Measurements from ENCODE around the gene PSMD9. TPM values are rescaled to one million over a fixed set of nuclear protein-coding genes. Genes with fewer than 3 reads are reported as not detected.

The PSMD9 gene
- total RNA-seq, 2 experiments from 2014 or later = 89.2 to 142 TPM

DNA sequence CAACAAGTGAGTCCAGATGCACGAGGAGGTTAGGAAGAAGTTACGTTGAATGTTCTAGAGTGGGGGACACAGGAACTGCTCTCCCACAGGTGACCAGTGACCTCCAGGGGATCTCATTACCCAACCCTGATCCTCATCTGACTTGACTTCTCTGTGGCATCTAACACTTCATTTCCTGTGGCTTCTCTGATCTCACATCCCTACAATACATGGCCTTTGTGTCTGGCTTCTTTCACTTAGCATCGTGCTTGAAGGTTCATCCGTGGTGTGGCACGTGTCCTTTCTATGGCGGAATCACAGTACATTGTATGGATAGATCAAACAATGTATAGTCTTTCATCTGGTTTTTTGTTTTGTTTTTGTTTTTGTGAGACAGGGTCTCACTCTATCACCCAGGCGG lies 49.1 kb downstream of the PSMD9 start:
- TF ChIP-seq, protein P1, sequence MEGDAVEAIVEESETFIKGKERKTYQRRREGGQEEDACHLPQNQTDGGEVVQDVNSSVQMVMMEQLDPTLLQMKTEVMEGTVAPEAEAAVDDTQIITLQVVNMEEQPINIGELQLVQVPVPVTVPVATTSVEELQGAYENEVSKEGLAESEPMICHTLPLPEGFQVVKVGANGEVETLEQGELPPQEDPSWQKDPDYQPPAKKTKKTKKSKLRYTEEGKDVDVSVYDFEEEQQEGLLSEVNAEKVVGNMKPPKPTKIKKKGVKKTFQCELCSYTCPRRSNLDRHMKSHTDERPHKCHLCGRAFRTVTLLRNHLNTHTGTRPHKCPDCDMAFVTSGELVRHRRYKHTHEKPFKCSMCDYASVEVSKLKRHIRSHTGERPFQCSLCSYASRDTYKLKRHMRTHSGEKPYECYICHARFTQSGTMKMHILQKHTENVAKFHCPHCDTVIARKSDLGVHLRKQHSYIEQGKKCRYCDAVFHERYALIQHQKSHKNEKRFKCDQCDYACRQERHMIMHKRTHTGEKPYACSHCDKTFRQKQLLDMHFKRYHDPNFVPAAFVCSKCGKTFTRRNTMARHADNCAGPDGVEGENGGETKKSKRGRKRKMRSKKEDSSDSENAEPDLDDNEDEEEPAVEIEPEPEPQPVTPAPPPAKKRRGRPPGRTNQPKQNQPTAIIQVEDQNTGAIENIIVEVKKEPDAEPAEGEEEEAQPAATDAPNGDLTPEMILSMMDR (conservative IDR thresholded peaks at IDR 0.05; ENCODE audit: low read length) = no peak
- TF ChIP-seq EZH2phosphoT487 (IDR thresholded peaks at IDR 0.05; ENCODE audit: borderline replicate concordance, low read depth, low read length) = no peak
- intact Hi-C loops (cut with micrococcal nuclease; ENCODE audit: unreplicated experiment) = no loop called here
- H3K4me3 ChIP-seq (ENCODE audit: low read depth, low read length, poor library complexity, severe bottlenecking) = no peak overlapping the region
- DNase-seq (ENCODE audit: low spot score) = no peak
- H3K79me2 ChIP-seq (ENCODE audit: insufficient read depth, low read depth, low read length) = no peaks in the 10 kb centered on the region
- H2AFZ ChIP-seq (ENCODE audit: low read length) = no peak overlapping the region
- no peaks in the 10 kb centered on the region for H3K9me2 ChIP-seq (ENCODE audit: insufficient read depth, low read length)
- H3K4me1 ChIP-seq (ENCODE audit: insufficient read depth, low read length, poor library complexity, severe bottlenecking) = peaks cover 11% of the 10 kb centered on the region
- CTCF ChIA-PET (ENCODE audit: unreplicated experiment) = no interaction called here
- no peak overlapping the region for H3K4me2 ChIP-seq (ENCODE audit: low read length)
- peaks cover 50% of the 10 kb centered on the region for H3K36me3 ChIP-seq (ENCODE audit: insufficient read depth, low read length)
- POLR2A ChIA-PET = interaction anchor here (0.7 kb wide), 1 partner anchor 211 kb away, joined by 4 read pairs; no protein-coding TSS in a partner anchor
- H4K20me1 ChIP-seq (ENCODE audit: insufficient read depth, low read length) = no peaks in the 10 kb centered on the region
- no TSS peak for BruUV-seq (replicated peaks)
- H3K9me3 ChIP-seq (ENCODE audit: low read length) = no peaks in the 10 kb centered on the region
- H3K27ac ChIP-seq (ENCODE audit: low read depth, low read length, poor library complexity, severe bottlenecking) = no peak overlapping the region

DNA sequence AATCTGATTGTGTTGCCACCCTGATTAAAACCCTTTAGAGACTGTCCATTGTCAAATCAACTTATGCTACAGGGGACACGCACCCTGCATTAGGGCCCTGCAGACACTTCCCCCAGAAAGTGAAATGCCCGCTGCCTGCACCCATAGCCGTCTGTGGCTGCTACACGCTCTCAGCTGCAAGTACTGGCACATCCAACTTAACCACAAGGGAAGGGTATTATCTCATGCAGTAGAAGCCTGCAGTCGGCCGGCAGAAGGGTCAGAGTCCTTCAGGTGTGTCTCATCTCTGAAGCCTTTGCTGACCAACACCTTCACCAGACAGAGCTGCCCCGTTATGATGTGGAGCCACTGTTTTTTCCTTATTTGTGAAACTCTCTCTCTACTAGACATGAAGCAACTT lies 50.6 kb downstream of the PSMD9 start:
- Histone ChIP-seq H3K9me3 (ENCODE audit: low read length) (no peaks in the 10 kb centered on the region), H3K4me1 (ENCODE audit: insufficient read depth, low read length, poor library complexity, severe bottlenecking) (peaks cover 11% of the 10 kb centered on the region), H4K20me1 (ENCODE audit: insufficient read depth, low read length) (no peaks in the 10 kb centered on the region), H3K4me3 (ENCODE audit: low read depth, low read length, poor library complexity, severe bottlenecking) (no peak overlapping the region), H3K4me2 (ENCODE audit: low read length) (no peak overlapping the region; the same call in 1 of the 2 replicates), H3K9me2 (ENCODE audit: insufficient read depth, low read length) (no peaks in the 10 kb centered on the region), H3K36me3 (ENCODE audit: insufficient read depth, low read length) (peaks cover 55% of the 10 kb centered on the region), H2AFZ (ENCODE audit: low read length) (peak overlapping the region; percentile 27; the same call in 1 of the 2 replicates), H3K27ac (ENCODE audit: low read depth, low read length, poor library complexity, severe bottlenecking) (no peak overlapping the region), H3K79me2 (ENCODE audit: insufficient read depth, low read depth, low read length) (no peaks in the 10 kb centered on the region)
- peak; percentile 35 for DNase-seq (ENCODE audit: low spot score)
- ChIA-PET POLR2A (interaction anchor here (0.9 kb wide), 1 partner anchor 68 kb away, joined by 5 read pairs; no protein-coding TSS in a partner anchor), CTCF (ENCODE audit: unreplicated experiment) (no interaction called here)
- BruUV-seq (replicated peaks) = no TSS peak
- intact Hi-C loops (cut with micrococcal nuclease; ENCODE audit: unreplicated experiment) = no loop called here
- TF ChIP-seq, protein P1 (conservative IDR thresholded peaks at IDR 0.05; ENCODE audit: low read length) = no peak
- TF ChIP-seq EZH2phosphoT487 (IDR thresholded peaks at IDR 0.05; ENCODE audit: borderline replicate concordance, low read depth, low read length) = no peak

DNA sequence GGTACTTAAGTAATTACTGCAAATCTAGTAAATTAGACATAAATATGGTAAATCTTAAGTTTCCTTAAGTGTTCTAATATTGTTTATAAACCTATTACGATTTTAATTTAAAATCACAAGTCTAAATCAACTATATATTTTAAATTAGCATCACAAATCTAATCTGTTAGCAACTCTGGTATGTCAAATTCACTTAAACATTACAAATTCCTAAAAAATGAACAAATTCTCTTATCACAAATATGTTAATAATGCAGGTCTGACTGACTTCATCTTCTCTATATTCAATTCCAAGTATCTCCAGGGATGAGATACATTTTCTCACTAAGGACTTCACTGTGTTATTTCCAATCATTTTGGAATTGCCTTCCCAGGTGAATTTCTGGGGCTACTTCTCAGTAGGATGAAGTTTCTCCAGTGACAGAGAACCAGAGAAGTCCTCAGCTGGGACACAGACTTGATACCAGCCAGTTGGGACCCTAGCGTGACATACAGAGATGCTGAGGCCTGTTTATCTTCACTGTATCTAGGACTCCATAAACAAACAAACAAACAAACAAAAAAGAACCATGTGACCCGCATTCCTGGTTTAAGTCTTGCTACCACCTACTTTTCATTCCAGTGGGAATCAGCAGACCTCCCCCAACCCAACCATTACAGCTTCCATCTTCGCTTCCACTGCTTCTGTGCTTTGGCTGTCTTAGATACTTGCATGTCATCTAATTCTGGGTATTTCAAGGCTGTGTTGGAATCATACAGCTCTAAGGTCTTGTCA lies 51.6 kb downstream of the PSMD9 start:
- ChIA-PET POLR2A (interaction anchor here (0.6 kb wide), 1 partner anchor 26 kb away, joined by 3 read pairs; no protein-coding TSS in a partner anchor), CTCF (ENCODE audit: unreplicated experiment) (no interaction called here)
- Histone ChIP-seq H3K27ac (ENCODE audit: low read depth, low read length, poor library complexity, severe bottlenecking) (no peak overlapping the region), H3K9me2 (ENCODE audit: insufficient read depth, low read length) (no peaks in the 10 kb centered on the region), H3K4me3 (ENCODE audit: low read depth, low read length, poor library complexity, severe bottlenecking) (no peak overlapping the region), H3K9me3 (ENCODE audit: low read length) (no peaks in the 10 kb centered on the region), H3K79me2 (ENCODE audit: insufficient read depth, low read depth, low read length) (no peaks in the 10 kb centered on the region), H3K4me1 (ENCODE audit: insufficient read depth, low read length, poor library complexity, severe bottlenecking) (peaks cover 11% of the 10 kb centered on the region), H4K20me1 (ENCODE audit: insufficient read depth, low read length) (no peaks in the 10 kb centered on the region), H3K36me3 (ENCODE audit: insufficient read depth, low read length) (peaks cover 54% of the 10 kb centered on the region), H2AFZ (ENCODE audit: low read length) (no peak overlapping the region), H3K4me2 (ENCODE audit: low read length) (no peak overlapping the region)
- intact Hi-C loops (cut with micrococcal nuclease; ENCODE audit: unreplicated experiment) = no loop called here
- no TSS peak for BruUV-seq (replicated peaks)
- no peak for TF ChIP-seq EZH2phosphoT487 (IDR thresholded peaks at IDR 0.05; ENCODE audit: borderline replicate concordance, low read depth, low read length)
- TF ChIP-seq, protein P1 (conservative IDR thresholded peaks at IDR 0.05; ENCODE audit: low read length) = no peak
- no peak for DNase-seq (ENCODE audit: low spot score)
